Brain microvascular endothelial cell (primary cell): ENCODE measurements around the gene TPD52L2.

Experiments
- DNase-seq: peaks from one replicate; pipeline ENCODE4 v3.0.0-alpha.2; 2020
- H3K27ac ChIP-seq: fragments of 250-450 bp; sonication (Bioruptor Pico); 2 replicates; pipeline ENCODE4 v1.5.1; 2020; ENCODE audit warnings: mild to moderate bottlenecking, moderate library complexity
- H3K27me3 ChIP-seq: fragments of 250-450 bp; sonication (Bioruptor Pico); replicated peaks from 2 replicates; pipeline ENCODE4 v1.5.1; 2020; ENCODE audit warnings: mild to moderate bottlenecking
- H3K36me3 ChIP-seq: fragments of 250-450 bp; sonication (Bioruptor Pico); replicated peaks from 2 replicates; pipeline ENCODE4 v1.5.1; 2020; ENCODE audit warnings: mild to moderate bottlenecking
- H3K4me3 ChIP-seq: 2 replicates; pipeline ENCODE4 v1.5.1; 2011; ENCODE audit warnings: low read depth, mild to moderate bottlenecking, control low read depth, low read length, moderate library complexity
- CTCF ChIP-seq: IDR thresholded peaks from 2 replicates; pipeline ENCODE4 v1.5.1; 2011; ENCODE audit warnings: low read depth, mild to moderate bottlenecking, moderate library complexity, low read length, control low read depth, inconsistent platforms; ENCODE audit errors: missing control alignments
- in situ Hi-C: cut with HindIII; loops from 2 replicates; pipeline ENCODE4 v1.10.0; 2017; ENCODE audit warnings: low sequenced_read_pairs, low pct_ligation_motif_present

Gene TPD52L2

GRCh38 chr20:63883201-63883593, 18.1 kb downstream of the TPD52L2 start:
- no peak for TF ChIP-seq CTCF
- H3K27me3 ChIP-seq, result no peaks in the 10 kb centered on the region
- H3K4me3 ChIP-seq, result no peak overlapping the region
- H3K27ac ChIP-seq, result no peak overlapping the region
- DNase-seq, result no peak
- peaks cover 79% of the 10 kb centered on the region for H3K36me3 ChIP-seq
- in situ Hi-C loops, result loop anchor here (25.0 kb wide), 1 partner anchor 296 kb away; no protein-coding TSS in a partner anchor

DNA sequence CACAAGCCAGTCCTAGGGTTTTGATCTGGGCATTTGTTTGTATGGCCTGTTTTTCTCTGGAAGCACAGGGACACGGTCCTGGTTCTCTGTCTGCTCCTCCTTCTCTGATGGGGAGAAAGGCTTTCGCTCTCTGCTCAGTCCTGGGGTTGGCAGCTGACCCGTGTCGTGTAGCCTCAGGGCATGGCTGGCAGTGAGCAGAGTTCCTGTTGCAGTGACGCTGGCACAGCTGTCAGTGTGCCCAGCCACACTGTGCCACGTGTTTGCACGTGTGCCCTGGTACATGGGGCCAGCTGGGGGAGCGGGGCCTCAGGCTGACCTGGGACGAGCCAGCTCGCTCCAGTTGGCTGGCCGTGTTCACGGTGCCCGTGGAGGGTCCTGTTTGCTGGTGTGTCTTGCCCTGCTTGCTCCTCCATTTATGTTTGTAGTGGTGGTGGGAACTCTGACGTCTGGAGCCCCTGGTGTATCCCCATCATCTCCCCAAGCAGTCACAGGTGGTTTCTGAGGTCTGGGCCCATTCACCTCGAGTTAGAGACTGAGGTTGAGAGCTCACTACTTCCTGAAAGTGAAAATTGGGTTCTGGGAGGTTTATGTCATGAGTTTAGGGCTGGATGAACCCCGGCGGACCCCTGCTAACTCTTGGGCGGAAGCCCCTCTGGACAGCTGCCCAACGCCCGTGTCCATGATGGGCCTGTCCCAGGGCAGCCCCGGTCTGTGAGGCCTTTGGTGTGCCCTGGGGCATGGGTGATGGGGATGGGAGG, 19.6 kb downstream of the TPD52L2 start:
- Histone ChIP-seq H3K27ac (no peak overlapping the region), H3K4me3 (no peak overlapping the region), H3K27me3 (no peaks in the 10 kb centered on the region), H3K36me3 (peaks cover 77% of the 10 kb centered on the region)
- DNase-seq, result no peak
- in situ Hi-C loops, result loop anchor here (25.0 kb wide), 1 partner anchor 297 kb away; no protein-coding TSS in a partner anchor
- no peak for TF ChIP-seq CTCF

- no peak overlapping the region for H3K27ac ChIP-seq
- H3K4me3 ChIP-seq, result no peak overlapping the region
- in situ Hi-C loops, result loop anchor here (25.0 kb wide), 1 partner anchor 298 kb away; no protein-coding TSS in a partner anchor
- peaks cover 82% of the 10 kb centered on the region for H3K36me3 ChIP-seq
- no peak for TF ChIP-seq CTCF
- H3K27me3 ChIP-seq, result no peaks in the 10 kb centered on the region
- DNase-seq, result no peak
Observed at GRCh38 chr20:63885264-63886053, 20.4 kb downstream of the TPD52L2 start.

DNA sequence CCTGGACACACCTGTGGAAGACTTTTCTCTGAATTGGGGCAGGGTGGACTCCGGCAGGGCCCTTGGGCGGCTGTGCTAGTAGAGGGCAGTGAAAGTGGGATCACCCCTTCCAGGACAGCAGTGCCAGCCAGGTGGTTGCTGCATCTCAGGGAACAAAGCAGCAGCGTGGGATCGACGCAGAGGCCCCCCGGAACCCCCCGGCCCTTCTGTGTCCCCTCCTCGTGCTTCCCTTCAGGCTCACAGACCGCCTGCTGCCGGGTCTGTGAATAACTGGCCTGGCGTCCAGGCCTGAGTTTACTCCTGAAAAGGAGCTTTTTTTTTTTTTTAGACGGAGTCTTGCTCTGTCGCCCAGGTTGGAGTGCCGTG, 21.0 kb downstream of the TPD52L2 start:
- Histone ChIP-seq H3K27ac (no peak overlapping the region), H3K4me3 (no peak overlapping the region), H3K36me3 (peaks cover 84% of the 10 kb centered on the region), H3K27me3 (no peaks in the 10 kb centered on the region)
- in situ Hi-C loops, result loop anchor here (25.0 kb wide), 1 partner anchor 299 kb away; no protein-coding TSS in a partner anchor
- no peak for TF ChIP-seq CTCF
- no peak for DNase-seq

DNA sequence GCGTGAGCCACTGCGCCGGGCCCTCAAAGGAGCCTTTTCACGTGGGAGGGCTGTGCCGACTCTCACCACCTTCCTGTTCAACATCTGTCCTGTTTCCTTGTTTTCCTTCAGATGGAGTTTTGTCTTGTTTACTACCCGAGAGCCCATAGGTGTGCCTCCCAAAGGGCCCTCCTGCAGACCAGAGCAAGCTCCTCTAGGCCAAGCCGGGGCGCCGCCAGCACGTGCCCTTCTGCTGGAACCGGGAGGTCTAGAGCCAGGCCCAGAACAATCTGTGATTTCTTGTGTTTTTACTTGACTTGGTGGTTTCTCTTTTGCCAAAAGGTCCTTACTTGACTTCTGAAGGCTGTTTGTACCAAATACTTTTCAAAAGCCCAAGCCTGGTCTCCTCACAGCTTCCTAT, 21.9 kb downstream of the TPD52L2 start:
- TF ChIP-seq CTCF, result no peak
- H3K36me3 ChIP-seq, result peaks cover 86% of the 10 kb centered on the region
- no peak overlapping the region for H3K4me3 ChIP-seq
- in situ Hi-C loops, result loop anchor here (25.0 kb wide), 1 partner anchor 300 kb away; no protein-coding TSS in a partner anchor
- DNase-seq, result no peak
- H3K27ac ChIP-seq, result no peak overlapping the region
- H3K27me3 ChIP-seq, result no peaks in the 10 kb centered on the region
